Karpas-422 (cell line): ENCODE data around the gene TGIF2. TPM values are rescaled to one million over a fixed set of nuclear protein-coding genes. Genes with fewer than 3 reads are reported as not detected.
"Not testable (repeated sequence)": the region's sequence is repeated elsewhere in the genome, so short reads cannot be mapped to it uniquely, and the experiment has no call there.

Experiments
- DNase-seq: peaks from one replicate; pipeline ENCODE4 v3.0.0-alpha.2; 2015
- H2AFZ ChIP-seq: fragments of 200-600 bp; sonication (generic); 2 replicates; pipeline ENCODE4 v1.6.1; 2014; ENCODE audit warnings: antibody characterized with exemption, low read length, mixed read lengths
- H3K27ac ChIP-seq: fragments of 200-600 bp; sonication (generic); 2 replicates; pipeline ENCODE4 v1.5.1; 2014; ENCODE audit warnings: mild to moderate bottlenecking, low read length, moderate library complexity
- H3K27me3 ChIP-seq: fragments of 200-600 bp; sonication (generic); 2 replicates; pipeline ENCODE4 v1.6.1; 2014; ENCODE audit warnings: low read length, mixed read lengths
- H3K36me3 ChIP-seq: fragments of 200-600 bp; sonication (generic); 2 replicates; pipeline ENCODE4 v1.6.1; 2014; ENCODE audit warnings: low read length, mixed read lengths; ENCODE audit not compliant: insufficient read depth
- H3K4me1 ChIP-seq: fragments of 200-600 bp; sonication (generic); 2 replicates; pipeline ENCODE4 v1.6.1; 2014; ENCODE audit warnings: mild to moderate bottlenecking, low read length, mixed read lengths
- H3K4me2 ChIP-seq: fragments of 200-600 bp; sonication (generic); 2 replicates; pipeline ENCODE4 v1.6.1; 2014; ENCODE audit warnings: low read length, low read depth, mild to moderate bottlenecking; ENCODE audit not compliant: poor library complexity, severe bottlenecking
- H3K4me3 ChIP-seq: fragments of 200-600 bp; sonication (generic); 2 replicates; pipeline ENCODE4 v1.5.1; 2014; ENCODE audit warnings: mild to moderate bottlenecking, antibody characterized with exemption, low read length, mixed read lengths
- H3K79me2 ChIP-seq: fragments of 200-600 bp; sonication (generic); 2 replicates; pipeline ENCODE4 v1.6.1; 2014; ENCODE audit warnings: mild to moderate bottlenecking, low read length, mixed read lengths
- H3K9ac ChIP-seq: fragments of 200-600 bp; sonication (generic); 2 replicates; pipeline ENCODE4 v1.6.0; 2014; ENCODE audit warnings: low read length
- H3K9me2 ChIP-seq: fragments of 200-600 bp; sonication (generic), shearing (Covaris generic); replicated peaks from 2 replicates; pipeline ENCODE4 v1.6.0; 2014; ENCODE audit warnings: mild to moderate bottlenecking, low read length, moderate library complexity; ENCODE audit not compliant: insufficient read depth
- H3K9me3 ChIP-seq: fragments of 300-700, 200-600 bp; sonication (generic); 2 replicates; pipeline ENCODE4 v1.6.1; 2014; ENCODE audit warnings: low read length, mixed read lengths
- H4K20me1 ChIP-seq: fragments of 200-600 bp; sonication (generic); 2 replicates; pipeline ENCODE4 v1.6.1; 2014; ENCODE audit warnings: mild to moderate bottlenecking, antibody characterized with exemption, low read length, low read depth; ENCODE audit not compliant: insufficient read depth
- total RNA-seq: library from RNA; depleted of rRNA; stranded (reverse); fragments of >200 nt; shearing (Covaris generic); gene quantifications from 2 replicates; pipeline ENCODE4 v1.2.3, GENCODE V29; 2014; ENCODE audit warnings: low replicate concordance

The TGIF2 gene
- total RNA-seq, 1 experiment from 2014 or later = 21.3 TPM

DNA sequence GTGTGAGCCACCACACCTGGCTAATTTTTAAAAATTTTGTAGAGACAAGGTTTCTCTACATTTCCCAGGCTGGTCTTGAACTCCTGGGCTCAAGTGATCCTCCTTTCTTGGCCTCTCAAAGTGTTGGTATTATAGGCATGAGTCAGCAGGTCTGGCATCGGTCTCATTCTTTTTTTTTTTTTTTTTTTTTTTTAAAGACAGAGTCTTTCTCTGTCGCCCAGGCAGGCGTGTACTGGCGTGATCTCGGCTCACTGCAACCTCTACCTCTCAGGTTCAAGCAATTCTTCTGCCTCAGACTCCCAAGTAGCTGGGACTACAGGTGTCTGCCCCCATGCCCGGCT lies 35.0 kb downstream of the TGIF2 start:
- DNase-seq, H3K9ac ChIP-seq, H3K9me3 ChIP-seq, H2AFZ ChIP-seq, H3K27me3 ChIP-seq, H3K4me3 ChIP-seq, H3K27ac ChIP-seq, H3K4me2 ChIP-seq, H3K9me2 ChIP-seq: not testable (repeated sequence)
- peaks cover 40% of the 10 kb centered on the region for H3K79me2 ChIP-seq
- H4K20me1 ChIP-seq = peaks cover 27% of the 10 kb centered on the region
- H3K36me3 ChIP-seq = peaks cover 35% of the 10 kb centered on the region
- peaks cover 28% of the 10 kb centered on the region for H3K4me1 ChIP-seq

DNA sequence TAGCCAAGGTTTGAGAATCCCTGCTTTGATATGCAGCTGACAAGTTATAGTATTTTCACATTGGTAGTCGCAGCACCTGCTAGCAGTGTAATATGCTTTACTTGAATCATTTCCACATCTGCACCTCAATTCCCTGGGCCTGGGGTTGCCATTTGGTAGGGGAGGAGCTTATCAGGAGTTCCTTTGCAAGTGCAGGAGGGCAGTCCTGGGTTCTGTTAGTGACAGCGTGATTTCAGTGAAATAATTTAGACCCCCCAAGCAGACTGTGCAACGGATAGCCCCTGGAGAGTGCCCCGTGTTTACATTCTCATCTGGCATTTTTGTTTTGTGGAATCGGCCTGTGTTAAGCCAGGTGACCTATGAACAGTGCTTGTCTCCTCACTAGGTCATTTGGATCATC lies 38.2 kb downstream of the TGIF2 start:
- H3K9ac ChIP-seq = no peak overlapping the region
- peaks cover 29% of the 10 kb centered on the region for H3K79me2 ChIP-seq
- H3K36me3 ChIP-seq = peaks cover 51% of the 10 kb centered on the region
- no peak overlapping the region for H3K4me3 ChIP-seq
- no peak overlapping the region for H3K27ac ChIP-seq
- H3K4me1 ChIP-seq = peaks cover 10% of the 10 kb centered on the region
- no peaks in the 10 kb centered on the region for H3K9me3 ChIP-seq
- DNase-seq = no peak
- no peaks in the 10 kb centered on the region for H3K27me3 ChIP-seq
- no peaks in the 10 kb centered on the region for H3K9me2 ChIP-seq
- H3K4me2 ChIP-seq = no peak overlapping the region
- peaks cover 18% of the 10 kb centered on the region for H4K20me1 ChIP-seq
- H2AFZ ChIP-seq = no peak overlapping the region

GRCh38 chr20:36613974-36614373 lies 40.6 kb downstream of the TGIF2 start:
- Histone ChIP-seq H3K9me3 (no peaks in the 10 kb centered on the region), H3K4me2 (no peak overlapping the region), H3K27me3 (no peaks in the 10 kb centered on the region), H2AFZ (no peak overlapping the region), H3K4me3 (no peak overlapping the region), H3K9ac (no peak overlapping the region), H3K4me1 (no peaks in the 10 kb centered on the region), H4K20me1 (peaks cover 9% of the 10 kb centered on the region; the same call in 1 of the 2 replicates), H3K9me2 (no peaks in the 10 kb centered on the region), H3K27ac (no peak overlapping the region), H3K79me2 (peaks cover 8% of the 10 kb centered on the region; the same call in 1 of the 2 replicates), H3K36me3 (peaks cover 43% of the 10 kb centered on the region)
- no peak for DNase-seq

GRCh38 chr20:36614781-36615557 lies 41.6 kb downstream of the TGIF2 start:
- H3K9me2 ChIP-seq = no peaks in the 10 kb centered on the region
- no peaks in the 10 kb centered on the region for H3K9me3 ChIP-seq
- no peak overlapping the region for H3K4me2 ChIP-seq
- DNase-seq = no peak
- H4K20me1 ChIP-seq = peaks cover 9% of the 10 kb centered on the region; the same call in 1 of the 2 replicates
- no peak overlapping the region for H2AFZ ChIP-seq
- no peak overlapping the region for H3K4me3 ChIP-seq
- H3K9ac ChIP-seq = no peak overlapping the region
- H3K36me3 ChIP-seq = peaks cover 36% of the 10 kb centered on the region
- H3K27ac ChIP-seq = no peak overlapping the region
- no peaks in the 10 kb centered on the region for H3K27me3 ChIP-seq
- peaks cover 8% of the 10 kb centered on the region; the same call in 1 of the 2 replicates for H3K79me2 ChIP-seq
- no peaks in the 10 kb centered on the region for H3K4me1 ChIP-seq

DNA sequence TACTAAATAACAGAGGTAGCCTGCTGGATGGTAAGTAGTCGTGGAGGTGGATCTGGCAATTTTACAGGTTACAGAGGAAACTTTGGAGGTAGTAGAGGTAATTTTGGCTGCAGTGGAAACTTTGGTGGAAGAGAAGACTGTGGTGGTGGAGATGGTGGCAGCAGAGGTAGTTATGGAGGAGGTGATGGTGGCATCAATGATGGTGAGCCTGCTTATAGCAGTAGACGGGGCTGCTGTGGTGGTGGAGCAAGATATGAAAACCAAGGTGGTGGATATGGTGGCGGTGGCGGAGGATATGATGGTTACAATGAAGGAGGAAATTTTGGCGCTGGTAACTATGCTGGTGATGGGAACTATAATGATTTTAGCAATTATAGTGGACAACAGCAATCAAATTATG lies 47.5 kb downstream of the TGIF2 start:
- no peak overlapping the region for H3K4me2 ChIP-seq
- H3K27me3 ChIP-seq = no peaks in the 10 kb centered on the region
- no peak overlapping the region for H2AFZ ChIP-seq
- DNase-seq = no peak
- no peaks in the 10 kb centered on the region for H3K79me2 ChIP-seq
- H4K20me1 ChIP-seq = no peaks in the 10 kb centered on the region
- no peaks in the 10 kb centered on the region for H3K36me3 ChIP-seq
- H3K9ac ChIP-seq = no peak overlapping the region
- no peak overlapping the region for H3K27ac ChIP-seq
- H3K9me3 ChIP-seq = no peaks in the 10 kb centered on the region
- H3K9me2 ChIP-seq = no peaks in the 10 kb centered on the region
- no peaks in the 10 kb centered on the region for H3K4me1 ChIP-seq
- H3K4me3 ChIP-seq = no peak overlapping the region

GRCh38 chr20:36623444-36623843 lies 50.0 kb downstream of the TGIF2 start:
- no peaks in the 10 kb centered on the region for H3K36me3 ChIP-seq

GRCh38 chr20:36624068-36624943 lies 50.9 kb downstream of the TGIF2 start:
- H3K9ac ChIP-seq = no peak overlapping the region
- H3K4me2 ChIP-seq = no peak overlapping the region
- H2AFZ ChIP-seq = no peak overlapping the region

More at GRCh38 chr20:36623444-36623843, 50.0 kb downstream of the TGIF2 start:
- H2AFZ ChIP-seq = no peak overlapping the region
- no peaks in the 10 kb centered on the region for H3K4me1 ChIP-seq
- no peak for DNase-seq
- no peak overlapping the region for H3K4me2 ChIP-seq
- H3K27me3 ChIP-seq = no peaks in the 10 kb centered on the region
- H4K20me1 ChIP-seq = no peaks in the 10 kb centered on the region
- no peak overlapping the region for H3K27ac ChIP-seq
- H3K9me3 ChIP-seq = no peaks in the 10 kb centered on the region
- H3K4me3 ChIP-seq = no peak overlapping the region
- H3K9me2 ChIP-seq = no peaks in the 10 kb centered on the region
- H3K79me2 ChIP-seq = no peaks in the 10 kb centered on the region
- H3K9ac ChIP-seq = no peak overlapping the region

GRCh38 chr20:36624944-36625324 lies 51.5 kb downstream of the TGIF2 start:
- Histone ChIP-seq H3K27me3 (no peaks in the 10 kb centered on the region), H3K4me2 (no peak overlapping the region), H3K9me2 (no peaks in the 10 kb centered on the region), H3K27ac (no peak overlapping the region), H3K4me3 (no peak overlapping the region), H3K4me1 (no peaks in the 10 kb centered on the region), H3K9ac (no peak overlapping the region), H3K36me3 (no peaks in the 10 kb centered on the region), H3K9me3 (no peaks in the 10 kb centered on the region), H3K79me2 (no peaks in the 10 kb centered on the region), H4K20me1 (no peaks in the 10 kb centered on the region), H2AFZ (no peak overlapping the region)
- no peak for DNase-seq

More at GRCh38 chr20:36624068-36624943, 50.9 kb downstream of the TGIF2 start:
- no peaks in the 10 kb centered on the region for H3K9me3 ChIP-seq
- H3K4me1 ChIP-seq = no peaks in the 10 kb centered on the region
- H3K27ac ChIP-seq = no peak overlapping the region
- no peaks in the 10 kb centered on the region for H3K9me2 ChIP-seq
- no peak for DNase-seq
- no peaks in the 10 kb centered on the region for H4K20me1 ChIP-seq
- H3K36me3 ChIP-seq = no peaks in the 10 kb centered on the region
- H3K79me2 ChIP-seq = no peaks in the 10 kb centered on the region
- no peak overlapping the region for H3K4me3 ChIP-seq
- H3K27me3 ChIP-seq = no peaks in the 10 kb centered on the region
